Activated T-cell treated with anti-CD3 and anti-CD28 coated beads for 48 hours (primary cell): ENCODE results near the gene PSMD5.
A peak's percentile ranks its signal among the peaks of the same experiment; 100 is the strongest.

Experiments
- DNase-seq: peaks from one replicate; pipeline ENCODE4 v3.0.0-alpha.2; 2020; ENCODE audit warnings: low read depth

The PSMD5 gene

GRCh38 chr9:120875195-120875565, 32.5 kb upstream of the PSMD5 start:
- no peak for DNase-seq

GRCh38 chr9:120874226-120875194, 31.8 kb upstream of the PSMD5 start:
- no peak for DNase-seq

- DNase-seq = no peak
Measured at GRCh38 chr9:120873512-120873911, 30.8 kb upstream of the PSMD5 start.

GRCh38 chr9:120872791-120873502, 30.2 kb upstream of the PSMD5 start:
- DNase-seq = no peak

- no peak for DNase-seq
Measured at GRCh38 chr9:120870206-120870605, 27.5 kb upstream of the PSMD5 start.

- DNase-seq = no peak
Measured at GRCh38 chr9:120869726-120870125, 27.0 kb upstream of the PSMD5 start.

- no peak for DNase-seq
Measured at GRCh38 chr9:120869360-120869687, 26.6 kb upstream of the PSMD5 start.

- peak; percentile 97 for DNase-seq
Measured at GRCh38 chr9:120868676-120869359, 26.1 kb upstream of the PSMD5 start.

- no peak for DNase-seq
Measured at GRCh38 chr9:120868339-120868675, 25.6 kb upstream of the PSMD5 start.

- DNase-seq = no peak
Measured at GRCh38 chr9:120867676-120868338, 25.1 kb upstream of the PSMD5 start.

GRCh38 chr9:120866651-120867050, 23.9 kb upstream of the PSMD5 start:
- DNase-seq = no peak

- no peak for DNase-seq
Measured at GRCh38 chr9:120865809-120866208, 23.1 kb upstream of the PSMD5 start.

GRCh38 chr9:120865176-120865575, 22.5 kb upstream of the PSMD5 start:
- DNase-seq = no peak

- no peak for DNase-seq
Measured at GRCh38 chr9:120864719-120865118, 22.0 kb upstream of the PSMD5 start.

- DNase-seq = no peak
Measured at GRCh38 chr9:120863833-120864232, 21.1 kb upstream of the PSMD5 start.

GRCh38 chr9:120862452-120862851, 19.7 kb upstream of the PSMD5 start:
- no peak for DNase-seq

- no peak for DNase-seq
Measured at GRCh38 chr9:120861935-120862334, 19.2 kb upstream of the PSMD5 start.

GRCh38 chr9:120860083-120860482, 17.4 kb upstream of the PSMD5 start:
- no peak for DNase-seq

- DNase-seq = no peak
Measured at GRCh38 chr9:120859361-120859760, 16.6 kb upstream of the PSMD5 start.

GRCh38 chr9:120857902-120858301, 15.2 kb upstream of the PSMD5 start:
- DNase-seq = no peak

- no peak for DNase-seq
Measured at GRCh38 chr9:120857481-120857880, 14.8 kb upstream of the PSMD5 start.

- DNase-seq = no peak
Measured at GRCh38 chr9:120856700-120857099, 14.0 kb upstream of the PSMD5 start.
